Liver (tissue), 9 donors: Measurements from ENCODE around the gene ZNF512. TPM values are rescaled to one million over a fixed set of nuclear protein-coding genes. Genes with fewer than 3 reads are reported as not detected.

Experiments used
- DNase-seq: peaks from one replicate; pipeline ENCODE4 v3.0.0-alpha.2; 2017; ENCODE audit warnings: low spot score
- H3K27ac ChIP-seq, 2 donors: one replicate each; pipeline ENCODE4 v1.7.0; 2013; ENCODE audit warnings: inconsistent platforms in 2 of 2, low read length in 2 of 2, control low read depth in 1 of 2, low read depth in 1 of 2, mild to moderate bottlenecking in 1 of 2
- H3K27me3 ChIP-seq, 4 donors: one replicate each; pipeline versions ENCODE4 v1.6.1 to v1.7.0; 2013; ENCODE audit warnings: low read length in 3 of 4, inconsistent platforms in 1 of 4, mild to moderate bottlenecking in 1 of 4, moderate library complexity in 1 of 4; ENCODE audit not compliant: control insufficient read depth in 4 of 4, insufficient read depth in 4 of 4
- H3K36me3 ChIP-seq, 4 donors: one replicate each; pipeline versions ENCODE4 v1.6.1 to v1.7.0; 2013; ENCODE audit warnings: low read length in 3 of 4, mild to moderate bottlenecking in 3 of 4, low read depth in 1 of 4, moderate library complexity in 1 of 4; ENCODE audit not compliant: control insufficient read depth in 4 of 4, insufficient read depth in 3 of 4
- H3K4me1 ChIP-seq, 4 donors: one replicate each; pipeline versions ENCODE4 v1.6.1 to v1.7.0; 2013; ENCODE audit warnings: low read length in 3 of 4, mild to moderate bottlenecking in 3 of 4, moderate library complexity in 1 of 4; ENCODE audit not compliant: control insufficient read depth in 4 of 4, insufficient read depth in 4 of 4
- H3K4me3 ChIP-seq, 3 donors: one replicate each; pipeline versions ENCODE4 v1.6.1 to v1.7.0; 2013; ENCODE audit warnings: low read length in 3 of 3, control low read depth in 1 of 3, low read depth in 1 of 3, mild to moderate bottlenecking in 1 of 3
- H3K9ac ChIP-seq, 2 donors: one replicate each; pipeline ENCODE4 v1.7.0; 2013; ENCODE audit warnings: low read length in 2 of 2, mild to moderate bottlenecking in 2 of 2, moderate library complexity in 2 of 2, control low read depth in 1 of 2, low read depth in 1 of 2
- H3K9me3 ChIP-seq, 4 donors: one replicate each; pipeline versions ENCODE4 v1.6.1 to v1.7.0; 2013; ENCODE audit warnings: low read length in 3 of 4; ENCODE audit not compliant: control insufficient read depth in 4 of 4
- ATF3 ChIP-seq: IDR thresholded peaks from 2 replicates; pipeline ENCODE4 v1.6.1; 2016; ENCODE audit warnings: antibody characterized with exemption
- EGR1 ChIP-seq, 2 donors: IDR thresholded peaks; 2 replicates each; pipeline ENCODE4 v1.6.1; 2016 to 2018; ENCODE audit warnings: antibody characterized with exemption in 2 of 2, low read depth in 2 of 2
- FOXA1 ChIP-seq: IDR thresholded peaks from 2 replicates; pipeline ENCODE4 v1.6.1; 2016; ENCODE audit warnings: antibody characterized with exemption
- FOXA2 ChIP-seq: IDR thresholded peaks from 2 replicates; pipeline ENCODE4 v1.6.1; 2016; ENCODE audit warnings: antibody characterized with exemption
- GABPA ChIP-seq, 2 donors: IDR thresholded peaks in 1 of 2; conservative IDR thresholded peaks in 1 of 2; 2 replicates each; pipeline ENCODE4 v1.6.1; 2016; ENCODE audit warnings: antibody characterized with exemption in 2 of 2, mild to moderate bottlenecking in 1 of 2, moderate library complexity in 1 of 2
- HNF4A ChIP-seq, 2 donors: conservative IDR thresholded peaks; 2 replicates each; pipeline ENCODE4 v1.6.1; 2016; ENCODE audit warnings: antibody characterized with exemption in 2 of 2, mild to moderate bottlenecking in 2 of 2
- HNF4G ChIP-seq: IDR thresholded peaks from 2 replicates; pipeline ENCODE4 v1.6.1; 2016; ENCODE audit warnings: antibody characterized with exemption
- JUND ChIP-seq, 2 donors: IDR thresholded peaks; 2 replicates each; pipeline ENCODE4 v1.6.1; 2016; ENCODE audit warnings: antibody characterized with exemption in 2 of 2
- MAX ChIP-seq: IDR thresholded peaks from 2 replicates; pipeline ENCODE4 v1.6.1; 2016; ENCODE audit warnings: antibody characterized with exemption
- NR2F2 ChIP-seq: IDR thresholded peaks from 2 replicates; pipeline ENCODE4 v1.6.1; 2016; ENCODE audit warnings: antibody characterized with exemption
- RAD21 ChIP-seq, 2 donors: IDR thresholded peaks; 2 replicates each; pipeline ENCODE4 v1.6.1; 2016; ENCODE audit warnings: antibody characterized with exemption in 2 of 2, mild to moderate bottlenecking in 2 of 2
- RXRA ChIP-seq, 2 donors: IDR thresholded peaks; 2 replicates each; pipeline ENCODE4 v1.6.1; 2017 to 2018; ENCODE audit warnings: antibody characterized with exemption in 2 of 2, mild to moderate bottlenecking in 1 of 2
- SP1 ChIP-seq: IDR thresholded peaks from 2 replicates; pipeline ENCODE4 v1.6.1; 2018; ENCODE audit warnings: antibody characterized with exemption, mild to moderate bottlenecking
- TAF1 ChIP-seq: conservative IDR thresholded peaks from 2 replicates; pipeline ENCODE4 v1.6.1; 2016; ENCODE audit warnings: antibody characterized with exemption, mild to moderate bottlenecking
- YY1 ChIP-seq: IDR thresholded peaks from 2 replicates; pipeline ENCODE4 v1.6.1; 2016; ENCODE audit warnings: antibody characterized with exemption, mild to moderate bottlenecking
- ZBTB33 ChIP-seq: IDR thresholded peaks from 2 replicates; pipeline ENCODE4 v1.6.1; 2016; ENCODE audit warnings: antibody characterized with exemption
- WGBS: extraction: QIAGEN DNeasy Blood & Tissue Kit; methylation state at CpG from one replicate; pipeline ENCODE4 v1.1.7; 2013; 5-methylcytosine and 5-hydroxymethylcytosine counted together
- polyA plus RNA-seq, 2 donors: library from polyadenylated mRNA; stranded (reverse) in 1 of 2; unstranded in 1 of 2; fragments of 200-250 nt in 1 of 2; fragments of >200 nt in 1 of 2; fragmentation: Nextera tagmentation in 1 of 2; extraction: Ambion mirVana in 1 of 2; gene quantifications; one replicate each; pipeline versions ENCODE4 v1.2.1 to v1.2.3, GENCODE V29; 2013 to 2015
- total RNA-seq, 2 donors: library from RNA; depleted of rRNA; stranded (reverse); fragments of >200 nt; gene quantifications; one replicate each; pipeline ENCODE4 v1.2.3, GENCODE V29; 2014
- TF ChIP-seq, protein P1 (sequence below): fragments of 150-350 bp; IDR thresholded peaks from 2 replicates; pipeline ENCODE4 v1.5.1; 2017; ENCODE audit warnings: improper control_type of control experiment, low read depth, low read length; ENCODE audit not compliant: missing input control
- TF ChIP-seq, protein P2 (sequence below): IDR thresholded peaks from 2 replicates; pipeline ENCODE4 v1.6.1; 2016; ENCODE audit warnings: antibody characterized with exemption, mild to moderate bottlenecking
- donor health status: healthy.
- donor health status: healthy.
- donor health status: healthy.
- donor health status: healthy.
- donor health status: healthy.

ZNF512 gene
- total and polyA plus RNA-seq, 4 donors: 3.3 to 13.0 (median 7.1) TPM

DNA sequence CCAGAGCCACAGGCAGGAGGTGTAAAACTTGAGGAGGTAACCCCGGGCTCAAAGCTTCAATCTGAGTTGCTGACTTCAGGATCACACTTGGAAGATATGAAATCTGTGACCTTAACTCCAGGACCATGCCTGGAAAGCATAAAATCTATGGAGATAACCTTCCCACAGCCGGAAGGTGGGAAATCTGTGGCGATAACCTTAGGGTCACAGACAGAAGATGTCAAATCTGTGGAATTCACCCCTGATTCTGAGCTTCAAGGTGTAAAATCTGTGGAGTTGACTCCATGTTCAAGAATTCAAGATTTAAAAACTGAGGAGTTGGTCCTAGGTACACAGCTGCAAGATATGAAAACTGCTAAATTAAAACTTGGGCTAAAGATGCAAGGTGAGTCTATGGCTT, 11.6 kb upstream of the ZNF512 start (continued):
- TF ChIP-seq, protein P1, sequence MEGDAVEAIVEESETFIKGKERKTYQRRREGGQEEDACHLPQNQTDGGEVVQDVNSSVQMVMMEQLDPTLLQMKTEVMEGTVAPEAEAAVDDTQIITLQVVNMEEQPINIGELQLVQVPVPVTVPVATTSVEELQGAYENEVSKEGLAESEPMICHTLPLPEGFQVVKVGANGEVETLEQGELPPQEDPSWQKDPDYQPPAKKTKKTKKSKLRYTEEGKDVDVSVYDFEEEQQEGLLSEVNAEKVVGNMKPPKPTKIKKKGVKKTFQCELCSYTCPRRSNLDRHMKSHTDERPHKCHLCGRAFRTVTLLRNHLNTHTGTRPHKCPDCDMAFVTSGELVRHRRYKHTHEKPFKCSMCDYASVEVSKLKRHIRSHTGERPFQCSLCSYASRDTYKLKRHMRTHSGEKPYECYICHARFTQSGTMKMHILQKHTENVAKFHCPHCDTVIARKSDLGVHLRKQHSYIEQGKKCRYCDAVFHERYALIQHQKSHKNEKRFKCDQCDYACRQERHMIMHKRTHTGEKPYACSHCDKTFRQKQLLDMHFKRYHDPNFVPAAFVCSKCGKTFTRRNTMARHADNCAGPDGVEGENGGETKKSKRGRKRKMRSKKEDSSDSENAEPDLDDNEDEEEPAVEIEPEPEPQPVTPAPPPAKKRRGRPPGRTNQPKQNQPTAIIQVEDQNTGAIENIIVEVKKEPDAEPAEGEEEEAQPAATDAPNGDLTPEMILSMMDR: no peak
- TF ChIP-seq FOXA1: no peak
- TF ChIP-seq MAX: no peak
- TF ChIP-seq HNF4A (conservative IDR thresholded peaks at IDR 0.05): no peak
- no peak for TF ChIP-seq HNF4G
- TF ChIP-seq RXRA (IDR thresholded peaks at IDR 0.05): no peak
- no peak for TF ChIP-seq NR2F2
- TF ChIP-seq TAF1: no peak

DNA sequence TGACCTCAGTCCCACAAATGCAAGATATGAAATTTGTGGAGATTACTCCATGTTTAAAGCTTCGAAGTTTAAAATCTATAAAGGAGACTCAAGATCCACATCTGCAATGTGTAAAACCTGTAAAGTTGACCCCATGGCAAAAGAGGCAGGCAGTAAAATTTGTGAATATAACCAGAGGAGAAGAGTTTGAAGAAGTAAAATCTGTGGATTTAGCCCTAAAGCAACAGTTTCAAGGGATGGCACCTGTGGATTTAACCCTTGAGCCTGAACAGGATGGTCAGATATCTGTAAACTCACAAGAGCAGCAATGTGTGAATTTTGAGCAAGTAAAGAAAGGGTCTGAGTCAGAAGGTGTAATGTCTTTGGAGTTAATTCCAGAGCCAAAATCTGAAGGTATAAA, 11.2 kb upstream of the ZNF512 start:
- no peak overlapping the region for H3K9ac ChIP-seq
- H3K4me1 ChIP-seq: no peaks in the 10 kb centered on the region
- no peaks in the 10 kb centered on the region for H3K27me3 ChIP-seq
- DNase-seq: no peak
- H3K9me3 ChIP-seq: peaks cover 14 to 41% (median 27%) of the 10 kb centered on the region in 4 donors
- H3K4me3 ChIP-seq: no peak overlapping the region
- WGBS: 93% methylated on average over 1 of the region's 1 CpG
- TF ChIP-seq NR2F2 (no peak), MAX (no peak), ZBTB33 (no peak), YY1 (no peak), EGR1 (IDR thresholded peaks at IDR 0.05; ENCODE audit: low read depth in 2 of 2) (no peak), RXRA (IDR thresholded peaks at IDR 0.05) (no peak), FOXA1 (no peak), FOXA2 (no peak), HNF4A (conservative IDR thresholded peaks at IDR 0.05) (no peak), TAF1 (no peak), JUND (IDR thresholded peaks at IDR 0.05) (no peak), RAD21 (IDR thresholded peaks at IDR 0.05) (no peak), ATF3 (no peak), SP1 (no peak), GABPA (IDR thresholded peaks at IDR 0.05 in 1 of 2, conservative IDR thresholded peaks at IDR 0.05 in 1 of 2) (no peak), HNF4G (no peak)
- TF ChIP-seq, protein P1: no peak
- TF ChIP-seq, protein P2, sequence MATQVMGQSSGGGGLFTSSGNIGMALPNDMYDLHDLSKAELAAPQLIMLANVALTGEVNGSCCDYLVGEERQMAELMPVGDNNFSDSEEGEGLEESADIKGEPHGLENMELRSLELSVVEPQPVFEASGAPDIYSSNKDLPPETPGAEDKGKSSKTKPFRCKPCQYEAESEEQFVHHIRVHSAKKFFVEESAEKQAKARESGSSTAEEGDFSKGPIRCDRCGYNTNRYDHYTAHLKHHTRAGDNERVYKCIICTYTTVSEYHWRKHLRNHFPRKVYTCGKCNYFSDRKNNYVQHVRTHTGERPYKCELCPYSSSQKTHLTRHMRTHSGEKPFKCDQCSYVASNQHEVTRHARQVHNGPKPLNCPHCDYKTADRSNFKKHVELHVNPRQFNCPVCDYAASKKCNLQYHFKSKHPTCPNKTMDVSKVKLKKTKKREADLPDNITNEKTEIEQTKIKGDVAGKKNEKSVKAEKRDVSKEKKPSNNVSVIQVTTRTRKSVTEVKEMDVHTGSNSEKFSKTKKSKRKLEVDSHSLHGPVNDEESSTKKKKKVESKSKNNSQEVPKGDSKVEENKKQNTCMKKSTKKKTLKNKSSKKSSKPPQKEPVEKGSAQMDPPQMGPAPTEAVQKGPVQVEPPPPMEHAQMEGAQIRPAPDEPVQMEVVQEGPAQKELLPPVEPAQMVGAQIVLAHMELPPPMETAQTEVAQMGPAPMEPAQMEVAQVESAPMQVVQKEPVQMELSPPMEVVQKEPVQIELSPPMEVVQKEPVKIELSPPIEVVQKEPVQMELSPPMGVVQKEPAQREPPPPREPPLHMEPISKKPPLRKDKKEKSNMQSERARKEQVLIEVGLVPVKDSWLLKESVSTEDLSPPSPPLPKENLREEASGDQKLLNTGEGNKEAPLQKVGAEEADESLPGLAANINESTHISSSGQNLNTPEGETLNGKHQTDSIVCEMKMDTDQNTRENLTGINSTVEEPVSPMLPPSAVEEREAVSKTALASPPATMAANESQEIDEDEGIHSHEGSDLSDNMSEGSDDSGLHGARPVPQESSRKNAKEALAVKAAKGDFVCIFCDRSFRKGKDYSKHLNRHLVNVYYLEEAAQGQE: no peak
- H3K36me3 ChIP-seq: no peaks in the 10 kb centered on the region
- no peak overlapping the region for H3K27ac ChIP-seq
